ENCODE data around the gene SLC39A9.

GRCh38 chr14:69491193-69491592 lies 92.7 kb downstream of the SLC39A9 start:
- TF ChIP-seq CTCF (IDR thresholded peaks at IDR 0.05) (no peak), POLR2A (IDR thresholded peaks at IDR 0.05) (no peak), EP300 (IDR thresholded peaks at IDR 0.05) (no peak)
